Adipocyte (in vitro differentiated cells): Measurements from ENCODE around the gene ITPKB.

ENCODE experiments used
- DNase-seq: peaks from one replicate; pipeline ENCODE4 v3.0.0-alpha.2; 2015; ENCODE audit warnings: low read depth
- H3K27me3 ChIP-seq: replicated peaks from 2 replicates; pipeline ENCODE4 v1.7.0; 2013; ENCODE audit warnings: mild to moderate bottlenecking, low read length, moderate library complexity; ENCODE audit not compliant: control insufficient read depth, insufficient read depth
- H3K36me3 ChIP-seq: 2 replicates; pipeline ENCODE4 v1.7.0; 2013; ENCODE audit warnings: low read length, mild to moderate bottlenecking, moderate library complexity; ENCODE audit not compliant: control insufficient read depth, insufficient read depth, severe bottlenecking
- H3K4me1 ChIP-seq: 2 replicates; pipeline ENCODE4 v1.7.0; 2013; ENCODE audit warnings: mild to moderate bottlenecking, low read length, moderate library complexity; ENCODE audit not compliant: control insufficient read depth, insufficient read depth
- H3K4me3 ChIP-seq: 2 replicates; pipeline ENCODE4 v1.7.0; 2013; ENCODE audit warnings: mild to moderate bottlenecking, low read length, moderate library complexity
- H3K9ac ChIP-seq: 2 replicates; pipeline ENCODE4 v1.7.0; 2013; ENCODE audit warnings: mild to moderate bottlenecking, low read length, moderate library complexity
- H3K9me3 ChIP-seq: 2 replicates; pipeline ENCODE4 v1.7.0; 2013; ENCODE audit warnings: mild to moderate bottlenecking, low read length, moderate library complexity; ENCODE audit not compliant: control insufficient read depth

ITPKB gene

GRCh38 chr1:226712742-226713419 lies 26.2 kb downstream of the ITPKB start:
- H3K27me3 ChIP-seq, result no peaks in the 10 kb centered on the region
- H3K4me3 ChIP-seq, result no peak overlapping the region
- DNase-seq, result no peak
- no peak overlapping the region for H3K9ac ChIP-seq
- no peaks in the 10 kb centered on the region for H3K36me3 ChIP-seq
- H3K4me1 ChIP-seq, result peaks cover 12% of the 10 kb centered on the region
- H3K9me3 ChIP-seq, result no peaks in the 10 kb centered on the region

DNA sequence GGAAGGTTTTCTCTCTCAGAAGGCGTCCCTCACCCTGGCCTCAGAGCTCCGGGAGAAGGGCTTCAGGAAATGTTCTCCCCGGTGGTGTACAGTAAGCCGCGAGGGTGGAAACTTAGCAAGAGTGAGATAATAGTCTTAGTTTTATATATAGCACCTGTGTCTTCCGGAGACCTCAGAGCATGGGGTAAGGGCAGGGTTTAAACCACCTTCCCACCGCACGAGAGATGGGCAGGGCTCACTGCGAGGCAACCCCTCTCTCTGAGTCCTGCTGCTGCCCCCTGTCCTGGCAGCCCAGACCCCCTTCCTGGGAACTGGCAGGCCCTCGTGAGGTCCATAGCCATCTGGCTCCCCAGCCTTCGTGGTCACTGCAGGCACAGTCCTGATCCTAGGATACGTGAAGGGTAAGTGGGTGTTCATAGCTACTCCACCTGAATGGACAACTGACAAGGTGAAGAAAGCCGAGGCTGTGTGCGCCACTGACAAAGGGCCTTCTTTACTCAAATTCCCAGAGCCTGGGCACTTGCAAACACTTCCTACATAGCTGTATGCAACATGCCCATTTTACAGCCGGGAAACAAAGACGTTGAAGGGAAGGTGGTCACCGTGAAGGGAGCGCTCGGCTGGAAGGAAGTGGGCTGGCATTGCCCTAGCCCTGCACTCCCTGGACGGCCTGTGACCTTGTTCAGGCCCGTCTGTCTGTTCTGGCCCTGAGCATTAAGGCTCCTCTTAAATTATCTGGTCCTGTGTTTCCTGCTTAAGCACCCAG lies 26.9 kb downstream of the ITPKB start:
- Histone ChIP-seq H3K9me3 (no peaks in the 10 kb centered on the region), H3K4me3 (no peak overlapping the region), H3K36me3 (no peaks in the 10 kb centered on the region), H3K27me3 (no peaks in the 10 kb centered on the region), H3K9ac (no peak overlapping the region), H3K4me1 (peaks cover 12% of the 10 kb centered on the region)
- DNase-seq, result no peak

DNA sequence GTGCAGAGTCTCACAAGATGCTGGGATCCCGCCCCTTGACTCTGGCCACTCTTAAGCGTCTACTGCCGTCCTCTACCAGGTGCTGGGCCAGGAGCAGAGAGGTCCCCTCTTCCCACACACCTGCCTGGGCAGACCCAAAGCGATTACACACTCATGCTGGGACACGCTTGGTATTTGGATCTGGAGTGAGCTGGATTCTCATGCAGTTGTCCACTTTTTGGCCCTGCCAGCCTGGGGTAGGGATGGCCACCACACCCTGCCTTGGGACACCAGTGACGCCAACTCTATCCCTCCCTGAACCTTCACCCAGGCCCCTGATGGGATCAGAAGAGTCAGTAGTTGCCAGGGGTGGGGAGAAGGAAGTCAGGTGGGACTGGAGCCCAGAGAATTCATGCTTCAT lies 28.6 kb downstream of the ITPKB start:
- no peak for DNase-seq
- Histone ChIP-seq H3K4me1 (peaks cover 19% of the 10 kb centered on the region), H3K9ac (no peak overlapping the region), H3K4me3 (no peak overlapping the region), H3K9me3 (no peaks in the 10 kb centered on the region), H3K27me3 (no peaks in the 10 kb centered on the region), H3K36me3 (no peaks in the 10 kb centered on the region)

GRCh38 chr1:226709953-226710352 lies 29.1 kb downstream of the ITPKB start:
- Histone ChIP-seq H3K9ac (no peak overlapping the region), H3K4me3 (no peak overlapping the region), H3K9me3 (no peaks in the 10 kb centered on the region), H3K27me3 (no peaks in the 10 kb centered on the region), H3K4me1 (peaks cover 19% of the 10 kb centered on the region), H3K36me3 (no peaks in the 10 kb centered on the region)
- no peak for DNase-seq

- H3K36me3 ChIP-seq, result no peaks in the 10 kb centered on the region
- no peak overlapping the region for H3K9ac ChIP-seq
- no peak for DNase-seq
- H3K27me3 ChIP-seq, result no peaks in the 10 kb centered on the region
- peaks cover 21% of the 10 kb centered on the region for H3K4me1 ChIP-seq
- H3K4me3 ChIP-seq, result no peak overlapping the region
- H3K9me3 ChIP-seq, result no peaks in the 10 kb centered on the region
These were observed 30.1 kb downstream of the ITPKB start for GRCh38 chr1:226708967-226709396.

DNA sequence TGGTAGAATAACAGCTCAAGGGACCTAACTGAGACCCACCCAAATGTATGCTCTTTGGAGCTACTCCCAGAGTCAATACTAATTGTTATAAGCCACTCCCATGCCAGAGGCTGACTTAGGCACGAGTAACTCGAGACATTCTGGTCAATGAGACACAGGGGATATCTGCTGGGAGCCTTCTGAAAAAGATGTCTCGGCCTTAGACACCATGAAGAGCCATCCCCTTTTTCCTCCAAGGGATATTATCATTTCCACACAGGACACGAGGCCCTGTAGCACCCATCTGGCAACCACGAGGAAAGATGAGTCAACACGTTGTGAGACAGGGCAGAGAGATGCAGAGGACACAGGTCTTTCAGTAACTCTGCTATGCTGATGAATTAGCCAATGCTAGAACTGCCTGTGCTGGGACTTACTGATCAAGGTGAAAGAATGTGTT lies 30.7 kb downstream of the ITPKB start:
- H3K9me3 ChIP-seq, result no peaks in the 10 kb centered on the region
- no peaks in the 10 kb centered on the region for H3K27me3 ChIP-seq
- H3K4me1 ChIP-seq, result peaks cover 26% of the 10 kb centered on the region
- DNase-seq, result peak; percentile 67
- no peak overlapping the region for H3K9ac ChIP-seq
- no peaks in the 10 kb centered on the region for H3K36me3 ChIP-seq
- no peak overlapping the region for H3K4me3 ChIP-seq

GRCh38 chr1:226706684-226707083 lies 32.4 kb downstream of the ITPKB start:
- H3K9ac ChIP-seq, result no peak overlapping the region
- no peaks in the 10 kb centered on the region for H3K27me3 ChIP-seq
- peaks cover 40% of the 10 kb centered on the region for H3K4me1 ChIP-seq
- H3K9me3 ChIP-seq, result no peaks in the 10 kb centered on the region
- DNase-seq, result no peak
- no peaks in the 10 kb centered on the region for H3K36me3 ChIP-seq
- no peak overlapping the region for H3K4me3 ChIP-seq

DNA sequence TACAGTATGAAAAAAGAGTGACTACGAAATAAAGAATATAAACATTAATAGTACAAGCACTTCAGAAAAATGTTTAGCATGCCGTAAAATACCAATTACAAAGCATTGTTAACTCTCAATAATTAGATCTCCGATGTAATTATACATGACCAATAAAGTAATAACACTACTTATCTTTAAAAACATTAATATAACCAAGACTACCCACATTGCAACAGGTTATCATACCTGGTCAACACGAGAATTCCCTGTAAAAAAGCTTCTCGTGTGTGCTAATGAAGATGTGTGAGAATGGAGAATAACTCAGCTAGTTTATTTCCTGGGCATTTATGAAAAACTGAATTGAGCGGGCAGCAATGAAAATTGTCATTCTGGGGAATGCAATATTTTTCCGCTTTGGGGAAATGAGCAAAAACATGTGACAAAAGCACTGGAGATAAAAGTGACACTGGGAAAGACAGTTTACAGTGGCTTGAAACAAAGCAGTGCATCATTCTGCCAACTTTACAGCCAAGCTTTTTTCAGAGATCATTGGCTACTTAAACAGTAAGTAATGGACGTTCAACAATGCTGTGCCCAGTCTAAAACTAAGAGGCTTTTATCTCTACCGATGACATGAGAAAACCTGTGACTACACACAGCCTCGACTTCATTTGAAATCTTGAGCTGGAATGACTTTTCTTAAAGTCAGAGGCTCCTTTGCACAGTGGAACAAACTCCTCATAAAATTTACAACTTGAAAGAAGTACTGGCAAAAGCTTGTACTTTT lies 34.7 kb downstream of the ITPKB start:
- Histone ChIP-seq H3K27me3 (no peaks in the 10 kb centered on the region), H3K4me1 (peaks cover 42% of the 10 kb centered on the region), H3K4me3 (peak overlapping the region; percentile 87), H3K36me3 (no peaks in the 10 kb centered on the region), H3K9me3 (no peaks in the 10 kb centered on the region), H3K9ac (peak overlapping the region; percentile 92)
- DNase-seq, result no peak

- Histone ChIP-seq H3K9ac (peak overlapping the region; percentile 92), H3K4me3 (peak overlapping the region; percentile 87), H3K36me3 (no peaks in the 10 kb centered on the region), H3K9me3 (no peaks in the 10 kb centered on the region), H3K27me3 (no peaks in the 10 kb centered on the region), H3K4me1 (peaks cover 32% of the 10 kb centered on the region)
- DNase-seq, result peak; percentile 84
These were observed 35.9 kb downstream of the ITPKB start for GRCh38 chr1:226702957-226703831.

- H3K36me3 ChIP-seq, result no peaks in the 10 kb centered on the region
- H3K27me3 ChIP-seq, result no peaks in the 10 kb centered on the region
- H3K4me3 ChIP-seq, result peak overlapping the region; percentile 87
- H3K9me3 ChIP-seq, result no peaks in the 10 kb centered on the region
- H3K9ac ChIP-seq, result peak overlapping the region; percentile 92
- DNase-seq, result peak; percentile 46
- peaks cover 30% of the 10 kb centered on the region for H3K4me1 ChIP-seq
These were observed 36.6 kb downstream of the ITPKB start for GRCh38 chr1:226702318-226702956.
